ENCODE results near the gene PLCD3. TPM values are rescaled to one million over a fixed set of nuclear protein-coding genes. Genes with fewer than 3 reads are reported as not detected.
"Not testable (repeated sequence)": the region's sequence is repeated elsewhere in the genome, so short reads cannot be mapped to it uniquely, and the experiment has no call there.

The PLCD3 gene
- total RNA-seq, 5 donors from 2014 or later (not counting 1 experiment from before 2014, with no cell fraction given), result 3.1 to 9.9 (median 4.8) TPM

- H3K9me3 Mint-ChIP-seq, result no peaks in the 10 kb centered on the region
- H3K36me3 ChIP-seq (ENCODE audit: control insufficient read depth in 2 of 2, extremely low read depth in 1 of 2, insufficient read depth in 1 of 2, low read length in 1 of 2), result no peaks in the 10 kb centered on the region
- no peak overlapping the region for H3K27ac Mint-ChIP-seq
- no CpG with 5 or more reads among the region's 2 CpGs for WGBS (ENCODE audit: insufficient coverage)
- no peak overlapping the region for H3K27ac ChIP-seq (ENCODE audit: low read length)
- no peak overlapping the region for H3K4me3 Mint-ChIP-seq
- H3K36me3 Mint-ChIP-seq, result no peaks in the 10 kb centered on the region
- DNase-seq, result no peak
- no peaks in the 10 kb centered on the region for H3K9me3 ChIP-seq
- H3K4me3 ChIP-seq (ENCODE audit: control insufficient read depth in 1 of 2, extremely low read depth in 1 of 2, low read length in 1 of 2), result no peak overlapping the region
- no peaks in the 10 kb centered on the region for H3K27me3 Mint-ChIP-seq
- peaks cover 3 to 10% (median 5%) of the 10 kb centered on the region in 3 donors for H3K4me1 Mint-ChIP-seq
- POLR2A ChIA-PET, result no interaction called here
- ATAC-seq (replicated peaks in 1 of 4), result no peak
- CTCF ChIA-PET, result interaction anchor here in 1 of 2 donors (0.7 kb wide), 1 partner anchor 11 kb away, joined by 3 read pairs; no protein-coding TSS in a partner anchor
- peaks cover 0 to 21% of the 10 kb centered on the region in 2 experiments for H3K4me1 ChIP-seq (ENCODE audit: control insufficient read depth in 1 of 2, extremely low read depth in 1 of 2, insufficient read depth in 2 of 2, low read length in 2 of 2)
- peaks cover 0 to 16% of the 10 kb centered on the region in 2 experiments for H3K27me3 ChIP-seq (replicated peaks in 1 of 2; ENCODE audit: control insufficient read depth in 2 of 2, extremely low read depth in 1 of 2, insufficient read depth in 2 of 2, low read length in 1 of 2)
These were observed 3.3 kb downstream of the PLCD3 start for GRCh38 chr17:45128989-45129388.

- H3K9me3 ChIP-seq, result no peaks in the 10 kb centered on the region
- WGBS (ENCODE audit: insufficient coverage), result 100% methylated on average over 1 of the region's 5 CpGs
- no peaks in the 10 kb centered on the region for H3K36me3 ChIP-seq (ENCODE audit: control insufficient read depth in 2 of 2, extremely low read depth in 1 of 2, insufficient read depth in 1 of 2, low read length in 1 of 2)
- POLR2A ChIA-PET, result no interaction called here
- peaks cover 0 to 25% of the 10 kb centered on the region in 2 experiments for H3K4me1 ChIP-seq (ENCODE audit: control insufficient read depth in 1 of 2, extremely low read depth in 1 of 2, insufficient read depth in 2 of 2, low read length in 2 of 2)
- ATAC-seq (replicated peaks in 1 of 4) (no peak), DNase-seq (no peak)
- H3K27me3 ChIP-seq (replicated peaks in 1 of 2; ENCODE audit: control insufficient read depth in 2 of 2, extremely low read depth in 1 of 2, insufficient read depth in 2 of 2, low read length in 1 of 2), result peaks cover 0 to 16% of the 10 kb centered on the region in 2 experiments
- no peak overlapping the region for H3K27ac Mint-ChIP-seq
- H3K4me3 Mint-ChIP-seq, result no peak overlapping the region
- H3K27me3 Mint-ChIP-seq, result no peaks in the 10 kb centered on the region
- CTCF ChIA-PET, result no interaction called here
- no peaks in the 10 kb centered on the region for H3K9me3 Mint-ChIP-seq
- H3K27ac ChIP-seq (ENCODE audit: low read length), result no peak overlapping the region
- no peak overlapping the region for H3K4me3 ChIP-seq (ENCODE audit: control insufficient read depth in 1 of 2, extremely low read depth in 1 of 2, low read length in 1 of 2)
- no peaks in the 10 kb centered on the region for H3K36me3 Mint-ChIP-seq
- peaks cover 0 to 6% (median 0%) of the 10 kb centered on the region in 3 donors for H3K4me1 Mint-ChIP-seq
These were observed 4.0 kb downstream of the PLCD3 start for GRCh38 chr17:45128331-45128730.

GRCh38 chr17:45127548-45128300, 4.6 kb downstream of the PLCD3 start:
- 81% methylated on average over 20 of the region's 20 CpGs for WGBS (ENCODE audit: insufficient coverage)
- POLR2A ChIA-PET, result no interaction called here
- H3K9me3 ChIP-seq, result no peaks in the 10 kb centered on the region
- no peak for ATAC-seq (replicated peaks in 1 of 4)
- no peak overlapping the region for H3K4me3 ChIP-seq (ENCODE audit: control insufficient read depth in 1 of 2, extremely low read depth in 1 of 2, low read length in 1 of 2)
- H3K27me3 Mint-ChIP-seq, result no peaks in the 10 kb centered on the region
- H3K4me1 ChIP-seq (ENCODE audit: control insufficient read depth in 1 of 2, extremely low read depth in 1 of 2, insufficient read depth in 2 of 2, low read length in 2 of 2), result peaks cover 0 to 19% of the 10 kb centered on the region in 2 experiments
- H3K27ac ChIP-seq (ENCODE audit: low read length), result no peak overlapping the region
- H3K9me3 Mint-ChIP-seq, result no peaks in the 10 kb centered on the region
- no peaks in the 10 kb centered on the region for H3K36me3 ChIP-seq (ENCODE audit: control insufficient read depth in 2 of 2, extremely low read depth in 1 of 2, insufficient read depth in 1 of 2, low read length in 1 of 2)
- CTCF ChIA-PET, result no interaction called here
- no peak for DNase-seq
- no peaks in the 10 kb centered on the region for H3K36me3 Mint-ChIP-seq
- H3K4me3 Mint-ChIP-seq, result no peak overlapping the region
- H3K27me3 ChIP-seq (replicated peaks in 1 of 2; ENCODE audit: control insufficient read depth in 2 of 2, extremely low read depth in 1 of 2, insufficient read depth in 2 of 2, low read length in 1 of 2), result peaks cover 0 to 16% of the 10 kb centered on the region in 2 experiments
- peaks cover 0 to 4% (median 0%) of the 10 kb centered on the region in 3 donors for H3K4me1 Mint-ChIP-seq
- no peak overlapping the region for H3K27ac Mint-ChIP-seq

- 100% methylated on average over 5 of the region's 8 CpGs for WGBS (ENCODE audit: insufficient coverage)
- Histone ChIP-seq H3K27ac (ENCODE audit: low read length) (no peak overlapping the region), H3K27me3 (replicated peaks in 1 of 2; ENCODE audit: control insufficient read depth in 2 of 2, extremely low read depth in 1 of 2, insufficient read depth in 2 of 2, low read length in 1 of 2) (peaks cover 0 to 16% of the 10 kb centered on the region in 2 experiments), H3K36me3 (ENCODE audit: control insufficient read depth in 2 of 2, extremely low read depth in 1 of 2, insufficient read depth in 1 of 2, low read length in 1 of 2) (no peaks in the 10 kb centered on the region), H3K4me3 (ENCODE audit: control insufficient read depth in 1 of 2, extremely low read depth in 1 of 2, low read length in 1 of 2) (no peak overlapping the region), H3K4me1 (ENCODE audit: control insufficient read depth in 1 of 2, extremely low read depth in 1 of 2, insufficient read depth in 2 of 2, low read length in 2 of 2) (peaks cover 0 to 18% of the 10 kb centered on the region in 2 experiments), H3K9me3 (no peaks in the 10 kb centered on the region)
- no peaks in the 10 kb centered on the region for H3K9me3 Mint-ChIP-seq
- no peak overlapping the region for H3K27ac Mint-ChIP-seq
- ATAC-seq (replicated peaks in 1 of 4) (no peak), DNase-seq (no peak)
- H3K4me1 Mint-ChIP-seq, result peaks cover 0 to 4% (median 0%) of the 10 kb centered on the region in 3 donors
- no peaks in the 10 kb centered on the region for H3K36me3 Mint-ChIP-seq
- ChIA-PET CTCF (no interaction called here), POLR2A (no interaction called here)
- no peaks in the 10 kb centered on the region for H3K27me3 Mint-ChIP-seq
- H3K4me3 Mint-ChIP-seq, result no peak overlapping the region
These were observed 5.1 kb downstream of the PLCD3 start for GRCh38 chr17:45127207-45127547.

GRCh38 chr17:45125509-45125908, 6.8 kb downstream of the PLCD3 start:
- CTCF ChIA-PET, result no interaction called here

GRCh38 chr17:45124797-45125122, 7.6 kb downstream of the PLCD3 start:
- H3K36me3 ChIP-seq (ENCODE audit: control insufficient read depth in 2 of 2, extremely low read depth in 1 of 2, insufficient read depth in 1 of 2, low read length in 1 of 2); H3K9me3 Mint-ChIP-seq; CTCF ChIA-PET; H3K36me3 Mint-ChIP-seq; DNase-seq; H3K27ac Mint-ChIP-seq; H3K27me3 Mint-ChIP-seq; H3K27ac ChIP-seq (ENCODE audit: low read length); POLR2A ChIA-PET; H3K4me3 Mint-ChIP-seq; H3K4me1 ChIP-seq (ENCODE audit: control insufficient read depth in 1 of 2, extremely low read depth in 1 of 2, insufficient read depth in 2 of 2, low read length in 2 of 2); H3K4me3 ChIP-seq (ENCODE audit: control insufficient read depth in 1 of 2, extremely low read depth in 1 of 2, low read length in 1 of 2); ATAC-seq (replicated peaks in 1 of 4); H3K4me1 Mint-ChIP-seq; H3K9me3 ChIP-seq: not testable (repeated sequence)
- whole genome bisulfite sequencing (ENCODE audit: insufficient coverage), result 56% methylated on average over 2 of the region's 5 CpGs
- peaks cover 0 to 10% of the 10 kb centered on the region in 2 experiments for H3K27me3 ChIP-seq (replicated peaks in 1 of 2; ENCODE audit: control insufficient read depth in 2 of 2, extremely low read depth in 1 of 2, insufficient read depth in 2 of 2, low read length in 1 of 2)

More at GRCh38 chr17:45125509-45125908, 6.8 kb downstream of the PLCD3 start:
- H3K4me3 ChIP-seq (ENCODE audit: control insufficient read depth in 1 of 2, extremely low read depth in 1 of 2, low read length in 1 of 2), result no peak overlapping the region
- no peaks in the 10 kb centered on the region for H3K36me3 ChIP-seq (ENCODE audit: control insufficient read depth in 2 of 2, extremely low read depth in 1 of 2, insufficient read depth in 1 of 2, low read length in 1 of 2)
- Mint-ChIP-seq H3K4me3 (no peak overlapping the region), H3K4me1 (peaks cover 0 to 3% (median 0%) of the 10 kb centered on the region in 3 donors), H3K9me3 (no peaks in the 10 kb centered on the region), H3K27me3 (peaks cover 0 to 4% of the 10 kb centered on the region in 2 donors), H3K27ac (no peak overlapping the region), H3K36me3 (no peaks in the 10 kb centered on the region)
- POLR2A ChIA-PET, result no interaction called here
- H3K9me3 ChIP-seq, result no peaks in the 10 kb centered on the region
- DNase-seq (no peak), ATAC-seq (replicated peaks in 1 of 4) (no peak)
- no peak overlapping the region for H3K27ac ChIP-seq (ENCODE audit: low read length)
- H3K4me1 ChIP-seq (ENCODE audit: control insufficient read depth in 1 of 2, extremely low read depth in 1 of 2, insufficient read depth in 2 of 2, low read length in 2 of 2), result peaks cover 0 to 8% of the 10 kb centered on the region in 2 experiments
- WGBS (ENCODE audit: insufficient coverage), result 94% methylated on average over 4 of the region's 8 CpGs
- H3K27me3 ChIP-seq (replicated peaks in 1 of 2; ENCODE audit: control insufficient read depth in 2 of 2, extremely low read depth in 1 of 2, insufficient read depth in 2 of 2, low read length in 1 of 2), result peaks cover 0 to 8% of the 10 kb centered on the region in 2 experiments

Measured in T-cell (primary cell).